Measurements from ENCODE around the gene INTS1. TPM values are rescaled to one million over a fixed set of nuclear protein-coding genes. Genes with fewer than 3 reads are reported as not detected.

The INTS1 gene
- polyA plus RNA-seq, 4 donors = 52.7 to 102 (median 84.0) TPM

GRCh38 chr7:1434891-1435670, 69.1 kb downstream of the INTS1 start:
- DNase-seq (ENCODE audit: low read depth in 4 of 4, low spot score in 2 of 4) = no peak

GRCh38 chr7:1434165-1434718, 69.9 kb downstream of the INTS1 start:
- DNase-seq (ENCODE audit: low read depth in 4 of 4, low spot score in 2 of 4) = no peak

- no peak for DNase-seq (ENCODE audit: low read depth in 4 of 4, low spot score in 2 of 4)
Measured at GRCh38 chr7:1433128-1433920, 70.9 kb downstream of the INTS1 start.

- no peak for DNase-seq (ENCODE audit: low read depth in 4 of 4, low spot score in 2 of 4)
Measured at GRCh38 chr7:1432411-1433082, 71.6 kb downstream of the INTS1 start.

- DNase-seq (ENCODE audit: low read depth in 4 of 4, low spot score in 2 of 4) = no peak
Measured at GRCh38 chr7:1431634-1432380, 72.4 kb downstream of the INTS1 start.

GRCh38 chr7:1431226-1431625, 73.0 kb downstream of the INTS1 start:
- DNase-seq (ENCODE audit: low read depth in 4 of 4, low spot score in 2 of 4) = no peak

GRCh38 chr7:1430056-1430845, 73.9 kb downstream of the INTS1 start:
- DNase-seq (ENCODE audit: low read depth in 4 of 4, low spot score in 2 of 4) = no peak

- no peak for DNase-seq (ENCODE audit: low read depth in 4 of 4, low spot score in 2 of 4)
Measured at GRCh38 chr7:1428941-1429501, 75.2 kb downstream of the INTS1 start.

- no peak for DNase-seq (ENCODE audit: low read depth in 4 of 4, low spot score in 2 of 4)
Measured at GRCh38 chr7:1427064-1427657, 77.0 kb downstream of the INTS1 start.

- no peak for DNase-seq (ENCODE audit: low read depth in 4 of 4, low spot score in 2 of 4)
Measured at GRCh38 chr7:1426474-1426873, 77.7 kb downstream of the INTS1 start.

- DNase-seq (ENCODE audit: low read depth in 4 of 4, low spot score in 2 of 4) = no peak
Measured at GRCh38 chr7:1425292-1426136, 78.7 kb downstream of the INTS1 start.

- DNase-seq (ENCODE audit: low read depth in 4 of 4, low spot score in 2 of 4) = no peak
Measured at GRCh38 chr7:1424041-1424440, 80.1 kb downstream of the INTS1 start.

DNA sequence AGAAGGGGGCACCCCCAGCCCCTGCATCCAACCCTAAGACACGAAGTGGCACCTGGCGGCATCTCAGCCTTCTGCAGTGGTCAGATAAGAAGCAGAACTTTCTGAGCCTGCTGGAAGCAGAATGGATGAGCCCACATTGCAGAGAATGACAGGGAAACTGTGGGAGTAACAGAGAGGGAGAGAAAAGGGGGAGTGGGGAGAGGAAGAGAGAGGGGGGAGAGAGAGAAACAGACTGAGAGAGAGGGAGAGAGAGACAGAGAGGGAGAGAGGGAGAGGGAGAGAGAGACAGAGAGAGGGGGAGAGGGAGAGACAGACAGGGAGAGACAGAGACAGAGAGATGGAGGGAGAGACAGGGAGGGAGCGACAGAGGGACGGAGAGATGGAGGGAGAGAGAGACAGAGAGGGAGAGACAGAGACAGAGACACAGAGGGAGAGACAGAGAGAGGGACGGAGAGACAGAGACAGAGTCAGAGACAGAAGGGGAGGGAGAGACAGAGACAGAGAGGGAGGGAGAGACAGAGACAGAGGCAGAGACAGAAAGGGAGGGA, 80.9 kb downstream of the INTS1 start:
- no peak for DNase-seq (ENCODE audit: low read depth in 4 of 4, low spot score in 2 of 4)

- DNase-seq (ENCODE audit: low read depth in 4 of 4, low spot score in 2 of 4) = no peak
Measured at GRCh38 chr7:1422512-1423263, 81.5 kb downstream of the INTS1 start.

- DNase-seq (ENCODE audit: low read depth in 4 of 4, low spot score in 2 of 4) = no peak
Measured at GRCh38 chr7:1421946-1422345, 82.2 kb downstream of the INTS1 start.

DNA sequence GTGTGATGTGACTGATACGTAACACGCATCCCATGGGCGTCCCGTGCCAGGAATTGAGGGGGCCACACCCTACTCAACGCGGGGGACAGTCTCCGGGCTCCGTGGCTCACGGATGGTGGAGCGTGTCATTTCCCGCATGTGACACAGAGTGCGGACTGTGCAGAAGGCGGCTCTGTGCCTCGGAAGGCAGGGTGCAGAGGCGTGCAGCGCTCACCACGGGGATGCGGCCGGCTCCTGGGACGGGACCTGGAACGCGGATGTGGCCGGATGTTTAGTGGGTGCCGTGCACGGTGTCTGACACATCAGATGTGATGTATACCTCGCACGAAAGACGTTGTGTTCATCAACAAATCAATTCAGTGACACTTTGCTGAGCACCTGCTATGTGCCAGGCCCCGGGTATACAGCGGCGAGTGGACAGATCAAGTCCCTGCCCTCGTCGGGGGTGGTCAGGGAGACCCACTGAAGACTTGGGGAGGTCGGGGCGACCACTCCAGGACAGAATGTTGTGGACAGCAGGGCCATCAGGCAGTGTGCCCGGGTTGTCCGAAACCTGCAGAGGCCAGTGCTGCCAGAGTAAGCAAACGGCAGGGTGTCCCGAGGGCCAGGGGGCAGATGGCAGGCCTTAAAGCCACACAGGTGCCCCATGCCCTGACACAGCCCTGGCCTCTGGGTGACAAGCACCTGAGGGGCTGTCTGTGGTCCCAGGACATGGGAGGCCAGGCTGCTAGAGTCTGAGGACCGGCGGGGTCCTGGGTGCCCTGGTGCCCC, 83.0 kb downstream of the INTS1 start:
- DNase-seq (ENCODE audit: low read depth in 4 of 4, low spot score in 2 of 4) = no peak

All from left renal cortex interstitium (tissue), 4 donors.